H1 (cell line): Measurements from ENCODE around the gene SSNA1.

Experiments used
- BACH1 ChIP-seq: IDR thresholded peaks from 2 replicates; pipeline ENCODE4 v1.6.1; 2012; ENCODE audit warnings: low read length, improper control_type of control experiment
- EGR1 ChIP-seq: IDR thresholded peaks from 2 replicates; pipeline ENCODE4 v1.6.1; 2011; ENCODE audit warnings: low read depth, low read length, borderline replicate concordance
- EP300 ChIP-seq, 2 experiments: IDR thresholded peaks; 1 replicate in 1 of 2; 2 replicates in 1 of 2; pipeline ENCODE4 v1.6.1; 2011 to 2012; ENCODE audit warnings: low read depth in 2 of 2, low read length in 2 of 2, mild to moderate bottlenecking in 2 of 2, borderline replicate concordance in 1 of 2, inconsistent platforms in 1 of 2, moderate library complexity in 1 of 2
- EZH2 ChIP-seq: fragments of 200-600 bp; sonication (generic); IDR thresholded peaks from 2 replicates; pipeline ENCODE4 v1.7.1; 2012; ENCODE audit warnings: low read depth, mild to moderate bottlenecking, moderate library complexity, low read length, inconsistent platforms; ENCODE audit not compliant: severe bottlenecking
- GTF2F1 ChIP-seq: IDR thresholded peaks from 2 replicates; pipeline ENCODE4 v1.6.1; 2012; ENCODE audit warnings: low read depth, low read length, improper control_type of control experiment, borderline replicate concordance
- JUND ChIP-seq: IDR thresholded peaks from 2 replicates; pipeline ENCODE4 v1.6.1; 2011; ENCODE audit warnings: mild to moderate bottlenecking, improper control_type of control experiment, low read length
- PHF8 ChIP-seq: fragments of 200-600 bp; sonication (generic); conservative IDR thresholded peaks from 2 replicates; pipeline ENCODE4 v1.7.1; 2012; ENCODE audit warnings: low read depth, mild to moderate bottlenecking, inconsistent platforms, low read length, moderate library complexity
- POLR2A ChIP-seq, 2 experiments: IDR thresholded peaks; 1 replicate in 1 of 2; 2 replicates in 1 of 2; pipeline ENCODE4 v1.6.1; 2011; ENCODE audit warnings: low read depth in 2 of 2, low read length in 2 of 2, mild to moderate bottlenecking in 2 of 2; ENCODE audit errors: control extremely low read depth in 1 of 2
- SIRT6 ChIP-seq: IDR thresholded peaks from one replicate; pipeline ENCODE4 v1.7.1; 2012; ENCODE audit warnings: low read length, inconsistent platforms
- TBP ChIP-seq: IDR thresholded peaks from 2 replicates; pipeline ENCODE4 v1.6.1; 2011; ENCODE audit warnings: low read depth, low read length, improper control_type of control experiment
- TF ChIP-seq, protein P1 (sequence below), 3 experiments: IDR thresholded peaks; 1 replicate in 2 of 3; 2 replicates in 1 of 3; pipeline versions ENCODE4 v1.5.1 to v1.6.1; 2011; ENCODE audit warnings: low read length in 3 of 3, mild to moderate bottlenecking in 3 of 3, inconsistent platforms in 2 of 3, low read depth in 1 of 3, moderate library complexity in 1 of 3; ENCODE audit not compliant: insufficient read depth in 1 of 3; ENCODE audit errors: control extremely low read depth in 1 of 3
- TF ChIP-seq, protein P2 (sequence below): IDR thresholded peaks from 2 replicates; pipeline ENCODE4 v1.6.1; 2011; ENCODE audit warnings: low read depth, mild to moderate bottlenecking, low read length; ENCODE audit not compliant: insufficient read depth

DNA sequence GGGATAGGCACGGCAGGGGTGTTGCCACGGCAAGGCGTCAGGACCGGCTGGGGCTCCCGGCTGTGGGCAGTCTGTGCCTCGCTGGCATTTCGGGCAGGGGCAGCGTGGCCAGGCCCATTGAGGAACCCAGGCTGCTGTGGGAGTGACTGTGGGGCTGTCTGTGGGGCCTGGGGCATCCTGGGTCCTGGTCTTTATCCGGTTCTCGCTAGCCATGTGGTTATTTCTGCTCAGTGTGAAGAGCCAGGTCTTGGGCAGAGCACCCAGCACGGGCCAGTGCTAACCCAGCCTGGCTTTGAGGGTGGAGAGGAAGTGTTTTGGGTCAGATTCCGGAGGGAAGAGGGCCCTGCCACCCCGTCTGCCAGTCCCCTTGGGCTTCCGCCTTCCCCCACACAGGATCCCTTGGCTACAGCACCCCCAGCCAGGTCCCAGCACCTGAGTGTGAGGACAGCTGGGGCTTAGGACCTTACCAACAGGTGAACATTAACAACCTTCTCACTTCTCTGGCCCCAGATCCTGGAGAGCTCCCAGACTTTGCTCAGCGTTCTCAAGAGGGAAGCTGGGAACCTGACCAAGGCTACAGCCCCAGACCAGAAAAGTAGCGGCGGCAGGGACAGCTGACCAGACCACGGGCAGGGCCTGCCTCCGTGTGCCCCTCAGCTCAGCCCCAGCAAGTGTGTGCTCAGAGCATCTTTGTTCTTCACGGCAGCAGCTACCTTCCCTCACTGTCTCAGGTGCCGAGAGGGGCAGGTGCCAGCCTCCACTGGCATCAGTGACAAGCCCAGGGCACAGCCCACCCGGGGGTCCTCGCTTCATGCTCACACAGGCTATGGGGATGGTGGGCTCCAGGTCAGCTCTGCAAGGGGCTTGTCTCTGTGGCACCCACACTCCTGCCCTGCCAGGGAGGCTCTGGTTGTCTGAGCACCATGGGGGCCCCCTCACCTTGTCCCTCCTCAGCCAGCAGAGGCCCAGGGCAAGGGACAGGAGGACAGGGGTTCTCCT, 1.1 kb downstream of the SSNA1 start:
- TF ChIP-seq EZH2 (no peak), EP300 (IDR thresholded peaks at IDR 0.05; ENCODE audit: borderline replicate concordance in 1 of 2, low read depth in 2 of 2, low read length in 2 of 2) (no peak), EGR1 (no peak), POLR2A (IDR thresholded peaks at IDR 0.05; ENCODE audit: control extremely low read depth in 1 of 2, low read depth in 2 of 2, low read length in 2 of 2) (no peak), SIRT6 (no peak), BACH1 (no peak), JUND (no peak), GTF2F1 (no peak), TBP (no peak), PHF8 (no peak)
- TF ChIP-seq, protein P1, sequence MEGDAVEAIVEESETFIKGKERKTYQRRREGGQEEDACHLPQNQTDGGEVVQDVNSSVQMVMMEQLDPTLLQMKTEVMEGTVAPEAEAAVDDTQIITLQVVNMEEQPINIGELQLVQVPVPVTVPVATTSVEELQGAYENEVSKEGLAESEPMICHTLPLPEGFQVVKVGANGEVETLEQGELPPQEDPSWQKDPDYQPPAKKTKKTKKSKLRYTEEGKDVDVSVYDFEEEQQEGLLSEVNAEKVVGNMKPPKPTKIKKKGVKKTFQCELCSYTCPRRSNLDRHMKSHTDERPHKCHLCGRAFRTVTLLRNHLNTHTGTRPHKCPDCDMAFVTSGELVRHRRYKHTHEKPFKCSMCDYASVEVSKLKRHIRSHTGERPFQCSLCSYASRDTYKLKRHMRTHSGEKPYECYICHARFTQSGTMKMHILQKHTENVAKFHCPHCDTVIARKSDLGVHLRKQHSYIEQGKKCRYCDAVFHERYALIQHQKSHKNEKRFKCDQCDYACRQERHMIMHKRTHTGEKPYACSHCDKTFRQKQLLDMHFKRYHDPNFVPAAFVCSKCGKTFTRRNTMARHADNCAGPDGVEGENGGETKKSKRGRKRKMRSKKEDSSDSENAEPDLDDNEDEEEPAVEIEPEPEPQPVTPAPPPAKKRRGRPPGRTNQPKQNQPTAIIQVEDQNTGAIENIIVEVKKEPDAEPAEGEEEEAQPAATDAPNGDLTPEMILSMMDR (IDR thresholded peaks at IDR 0.05; ENCODE audit: control extremely low read depth in 1 of 3, insufficient read depth in 1 of 3, low read depth in 1 of 3, low read length in 3 of 3): no peak
- TF ChIP-seq, protein P2, sequence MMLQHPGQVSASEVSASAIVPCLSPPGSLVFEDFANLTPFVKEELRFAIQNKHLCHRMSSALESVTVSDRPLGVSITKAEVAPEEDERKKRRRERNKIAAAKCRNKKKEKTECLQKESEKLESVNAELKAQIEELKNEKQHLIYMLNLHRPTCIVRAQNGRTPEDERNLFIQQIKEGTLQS: no peak
